Small intestine (tissue), 7 donors: Measurements from ENCODE around the gene DICER1. TPM values are rescaled to one million over a fixed set of nuclear protein-coding genes. Genes with fewer than 3 reads are reported as not detected.

ENCODE experiments used
- DNase-seq, 2 donors: peaks; one replicate each; pipeline versions ENCODE4 v3.0.0 to v3.0.0-alpha.2; 2013
- FAIRE-seq: peaks from 2 replicates; lab custom pipeline; 2012; peaks lifted over from hg19 to GRCh38; lab: Jason Lieb, UNC
- H3K27ac ChIP-seq, 3 donors: one replicate each; pipeline ENCODE4 v1.5.1; 2013; ENCODE audit warnings: low read length in 2 of 3, mild to moderate bottlenecking in 2 of 3, control low read depth in 1 of 3, inconsistent platforms in 1 of 3, low read depth in 1 of 3, moderate library complexity in 1 of 3
- H3K27me3 ChIP-seq, 3 donors: one replicate each; pipeline ENCODE4 v1.6.1; 2013; ENCODE audit warnings: low read length in 3 of 3, inconsistent platforms in 1 of 3; ENCODE audit not compliant: control insufficient read depth in 3 of 3, insufficient read depth in 3 of 3
- H3K36me3 ChIP-seq, 3 donors: one replicate each; pipeline ENCODE4 v1.6.1; 2013; ENCODE audit warnings: low read length in 3 of 3, inconsistent platforms in 1 of 3, low read depth in 1 of 3, mild to moderate bottlenecking in 1 of 3, moderate library complexity in 1 of 3; ENCODE audit not compliant: control insufficient read depth in 3 of 3, insufficient read depth in 2 of 3
- H3K4me1 ChIP-seq, 3 donors: one replicate each; pipeline ENCODE4 v1.6.1; 2013; ENCODE audit warnings: low read length in 2 of 3, inconsistent platforms in 1 of 3, low read depth in 1 of 3, mild to moderate bottlenecking in 1 of 3, moderate library complexity in 1 of 3; ENCODE audit not compliant: control insufficient read depth in 3 of 3, insufficient read depth in 2 of 3
- H3K4me3 ChIP-seq, 3 donors: one replicate each; pipeline ENCODE4 v1.5.1; 2013; ENCODE audit warnings: low read length in 3 of 3, control low read depth in 1 of 3, inconsistent platforms in 1 of 3, low read depth in 1 of 3, mild to moderate bottlenecking in 1 of 3, moderate library complexity in 1 of 3
- H3K9me3 ChIP-seq, 2 donors: one replicate each; pipeline ENCODE4 v1.6.1; 2013; ENCODE audit warnings: low read depth in 1 of 2, low read length in 1 of 2; ENCODE audit not compliant: control insufficient read depth in 2 of 2, insufficient read depth in 1 of 2
- WGBS, 3 donors: extraction: QIAGEN DNeasy Blood & Tissue Kit; methylation state at CpG; one replicate each; pipeline ENCODE4 v1.1.7; 2013; 5-methylcytosine and 5-hydroxymethylcytosine counted together
- polyA plus RNA-seq, 4 donors: library from polyadenylated mRNA; stranded (reverse) in 3 of 4; unstranded in 1 of 4; fragments of 200-250 nt in 3 of 4; fragments of 120-200 nt in 1 of 4; gene quantifications; one replicate each; pipeline versions ENCODE4 v1.2.1 to v1.2.3, GENCODE V29; 2013
- donor health status: healthy with polysubstance abuse.
- donor health status: control.
- donor health status: control.
- donor health status: Bipolar disorder and iron deficiency.
- donor health status: healthy.

DICER1 gene
- polyA plus RNA-seq, 4 donors: 7.3 to 30.7 (median 8.1) TPM

GRCh38 chr14:95110178-95110577 lies 47.2 kb downstream of the DICER1 start:
- no peak for FAIRE-seq
- Histone ChIP-seq H3K27me3 (no peaks in the 10 kb centered on the region), H3K9me3 (no peaks in the 10 kb centered on the region), H3K27ac (no peak overlapping the region), H3K4me1 (no peaks in the 10 kb centered on the region), H3K36me3 (peaks cover 7 to 23% (median 16%) of the 10 kb centered on the region in 3 donors), H3K4me3 (no peak overlapping the region)
- DNase-seq: no peak
- WGBS, 3 donors: 92 to 95% (median 94%) methylated on average over 8 of the region's 8 CpGs

GRCh38 chr14:95107711-95108110 lies 49.6 kb downstream of the DICER1 start:
- Histone ChIP-seq H3K36me3 (peaks cover 9 to 36% (median 25%) of the 10 kb centered on the region in 3 donors), H3K27ac (no peak overlapping the region), H3K27me3 (no peaks in the 10 kb centered on the region), H3K9me3 (no peaks in the 10 kb centered on the region), H3K4me3 (no peak overlapping the region), H3K4me1 (no peaks in the 10 kb centered on the region)
- FAIRE-seq: no peak
- WGBS, 3 donors: 92 to 93% (median 92%) methylated on average over 4 of the region's 4 CpGs
- no peak for DNase-seq

- FAIRE-seq (no peak), DNase-seq (no peak)
- Histone ChIP-seq H3K36me3 (peaks cover 14 to 41% (median 28%) of the 10 kb centered on the region in 3 donors), H3K4me3 (no peak overlapping the region), H3K27me3 (no peaks in the 10 kb centered on the region), H3K27ac (no peak overlapping the region), H3K4me1 (no peaks in the 10 kb centered on the region), H3K9me3 (no peaks in the 10 kb centered on the region)
- 87 to 92% (median 90%) methylated on average over 7 of the region's 7 CpGs for WGBS, 3 donors
Observed at GRCh38 chr14:95106971-95107370, 50.4 kb downstream of the DICER1 start.

- DNase-seq (no peak), FAIRE-seq (no peak)
- Histone ChIP-seq H3K27me3 (no peaks in the 10 kb centered on the region), H3K9me3 (no peaks in the 10 kb centered on the region), H3K27ac (no peak overlapping the region), H3K36me3 (peaks cover 11 to 40% (median 28%) of the 10 kb centered on the region in 3 donors), H3K4me3 (no peak overlapping the region), H3K4me1 (no peaks in the 10 kb centered on the region)
- 94 to 97% (median 97%) methylated on average over 5 of the region's 5 CpGs for WGBS, 3 donors
Observed at GRCh38 chr14:95104911-95105310, 52.4 kb downstream of the DICER1 start.

- Histone ChIP-seq H3K4me1 (no peaks in the 10 kb centered on the region), H3K4me3 (no peak overlapping the region), H3K27me3 (no peaks in the 10 kb centered on the region), H3K36me3 (peaks cover 11 to 38% (median 25%) of the 10 kb centered on the region in 3 donors), H3K9me3 (no peaks in the 10 kb centered on the region), H3K27ac (no peak overlapping the region)
- no peak for FAIRE-seq
- 77 to 96% (median 92%) methylated on average over 5 of the region's 5 CpGs for WGBS, 3 donors
- no peak for DNase-seq
Observed at GRCh38 chr14:95102680-95103044, 54.7 kb downstream of the DICER1 start.

- peaks cover 11 to 34% (median 24%) of the 10 kb centered on the region in 3 donors for H3K36me3 ChIP-seq
Observed at GRCh38 chr14:95101736-95102679, 55.3 kb downstream of the DICER1 start.

GRCh38 chr14:95098984-95099599 lies 58.2 kb downstream of the DICER1 start:
- Histone ChIP-seq H3K27ac (no peak overlapping the region), H3K27me3 (no peaks in the 10 kb centered on the region), H3K9me3 (no peaks in the 10 kb centered on the region), H3K36me3 (peaks cover 9 to 32% (median 24%) of the 10 kb centered on the region in 3 donors), H3K4me1 (no peaks in the 10 kb centered on the region), H3K4me3 (no peak overlapping the region)
- FAIRE-seq (no peak), DNase-seq (peak; percentile 60 to 71)
- 38 to 54% (median 39%) methylated on average over 3 of the region's 3 CpGs for WGBS, 3 donors

More at GRCh38 chr14:95101736-95102679, 55.3 kb downstream of the DICER1 start:
- Histone ChIP-seq H3K27ac (no peak overlapping the region), H3K27me3 (no peaks in the 10 kb centered on the region), H3K9me3 (no peaks in the 10 kb centered on the region), H3K4me3 (no peak overlapping the region), H3K4me1 (no peaks in the 10 kb centered on the region)
- 89 to 92% (median 90%) methylated on average over 10 of the region's 10 CpGs for WGBS, 3 donors
- no peak for FAIRE-seq
- no peak for DNase-seq

GRCh38 chr14:95097385-95097784 lies 59.9 kb downstream of the DICER1 start:
- FAIRE-seq (no peak), DNase-seq (no peak)
- 82 to 92% (median 89%) methylated on average over 2 of the region's 2 CpGs for WGBS, 3 donors
- Histone ChIP-seq H3K36me3 (peaks cover 13 to 31% (median 18%) of the 10 kb centered on the region in 3 donors), H3K4me1 (no peaks in the 10 kb centered on the region), H3K4me3 (no peak overlapping the region), H3K9me3 (no peaks in the 10 kb centered on the region), H3K27me3 (no peaks in the 10 kb centered on the region), H3K27ac (no peak overlapping the region)
